Astrocyte (in vitro differentiated cells and primary cell): ENCODE results near the gene ZFYVE28. TPM values are rescaled to one million over a fixed set of nuclear protein-coding genes. Genes with fewer than 3 reads are reported as not detected.

Experiments
- DNase-seq: peaks from one replicate; pipeline ENCODE4 v3.0.0-alpha.2; 2010; ENCODE audit warnings: low read depth
- FAIRE-seq: peaks from 2 replicates; lab custom pipeline; 2011; peaks lifted over from hg19 to GRCh38; lab: Jason Lieb, UNC
- H2AFZ ChIP-seq: 2 replicates; pipeline ENCODE4 v1.6.0; 2012; ENCODE audit warnings: low read depth, low read length, inconsistent platforms
- H3K27ac ChIP-seq: 2 replicates; pipeline ENCODE4 v1.5.1; 2011; ENCODE audit warnings: low read depth, low read length, inconsistent platforms
- H3K27me3 ChIP-seq: 2 replicates; pipeline ENCODE4 v1.6.0; 2011; ENCODE audit warnings: low read length, inconsistent platforms; ENCODE audit not compliant: insufficient read depth
- H3K36me3 ChIP-seq: 2 replicates; pipeline ENCODE4 v1.5.1; 2011; ENCODE audit warnings: low read length, inconsistent platforms; ENCODE audit not compliant: insufficient read depth
- H3K4me1 ChIP-seq: 2 replicates; pipeline ENCODE4 v1.5.1; 2011; ENCODE audit warnings: low read length, inconsistent platforms; ENCODE audit not compliant: insufficient read depth
- H3K4me2 ChIP-seq: 2 replicates; pipeline ENCODE4 v1.6.0; 2012; ENCODE audit warnings: low read length, inconsistent platforms
- H3K4me3 ChIP-seq: 2 replicates; pipeline ENCODE4 v1.5.1; 2011; ENCODE audit warnings: low read depth, mild to moderate bottlenecking, low read length, inconsistent platforms; ENCODE audit not compliant: insufficient read depth
- H3K79me2 ChIP-seq: 2 replicates; pipeline ENCODE4 v1.6.0; 2012; ENCODE audit warnings: mild to moderate bottlenecking, low read length, inconsistent platforms; ENCODE audit not compliant: insufficient read depth
- H3K9ac ChIP-seq: 2 replicates; pipeline ENCODE4 v1.6.0; 2012; ENCODE audit warnings: mild to moderate bottlenecking, low read length, inconsistent platforms
- H3K9me3 ChIP-seq: 2 replicates; pipeline ENCODE4 v1.5.1; 2012; ENCODE audit warnings: low read depth, mild to moderate bottlenecking, low read length, inconsistent platforms; ENCODE audit not compliant: insufficient read depth
- H4K20me1 ChIP-seq: 2 replicates; pipeline ENCODE4 v1.6.0; 2012; ENCODE audit warnings: low read length, inconsistent platforms; ENCODE audit not compliant: insufficient read depth
- H3K27ac Mint-ChIP-seq: one replicate; pipeline ENCODE4 v1.8.0; 2021; ENCODE audit warnings: mild to moderate bottlenecking, mixed read lengths; ENCODE audit not compliant: unreplicated experiment
- H3K27me3 Mint-ChIP-seq: one replicate; pipeline ENCODE4 v1.8.0; 2021; ENCODE audit warnings: low read depth, mixed read lengths; ENCODE audit not compliant: unreplicated experiment
- H3K36me3 Mint-ChIP-seq: one replicate; pipeline ENCODE4 v1.8.0; 2021; ENCODE audit warnings: low read depth, mixed read lengths; ENCODE audit not compliant: unreplicated experiment
- H3K4me1 Mint-ChIP-seq: one replicate; pipeline ENCODE4 v1.8.0; 2021; ENCODE audit warnings: low read depth, mixed read lengths; ENCODE audit not compliant: unreplicated experiment
- H3K4me3 Mint-ChIP-seq: one replicate; pipeline ENCODE4 v1.8.0; 2021; ENCODE audit warnings: mild to moderate bottlenecking, moderate library complexity, mixed read lengths; ENCODE audit not compliant: unreplicated experiment
- H3K9me3 Mint-ChIP-seq: one replicate; pipeline ENCODE4 v1.8.0; 2021; ENCODE audit warnings: mild to moderate bottlenecking, mixed read lengths; ENCODE audit not compliant: unreplicated experiment
- CTCF ChIP-seq: IDR thresholded peaks from 2 replicates; pipeline ENCODE4 v1.5.1; 2011; ENCODE audit warnings: low read depth, mild to moderate bottlenecking, inconsistent platforms, low read length, moderate library complexity; ENCODE audit not compliant: insufficient read depth
- EZH2 ChIP-seq: IDR thresholded peaks from 2 replicates; pipeline ENCODE4 v1.6.1; 2012; ENCODE audit warnings: mild to moderate bottlenecking, low read length, inconsistent platforms; ENCODE audit not compliant: insufficient read depth
- total RNA-seq: library from RNA; stranded (reverse); gene quantifications from 2 replicates; pipeline ENCODE4 v1.2.1, GENCODE V29; 2021

Gene ZFYVE28
- total RNA-seq, 1 donor from 2014 or later = 0.68 TPM

GRCh38 chr4:2296631-2297601, 121.5 kb downstream of the ZFYVE28 start:
- Histone ChIP-seq H3K36me3 (no peaks in the 10 kb centered on the region), H4K20me1 (no peaks in the 10 kb centered on the region), H3K27ac (no peak overlapping the region), H3K4me3 (no peak overlapping the region), H2AFZ (no peak overlapping the region), H3K9me3 (no peaks in the 10 kb centered on the region), H3K4me1 (no peaks in the 10 kb centered on the region), H3K79me2 (no peaks in the 10 kb centered on the region), H3K9ac (no peak overlapping the region), H3K4me2 (no peak overlapping the region), H3K27me3 (peaks cover 6% of the 10 kb centered on the region)
- peaks cover 4% of the 10 kb centered on the region for H3K9me3 Mint-ChIP-seq
- no peak overlapping the region for H3K27ac Mint-ChIP-seq
- no peak overlapping the region for H3K4me3 Mint-ChIP-seq
- H3K4me1 Mint-ChIP-seq = no peaks in the 10 kb centered on the region
- DNase-seq (no peak), FAIRE-seq (no peak)
- TF ChIP-seq EZH2 = no peak
- TF ChIP-seq CTCF = no peak
- H3K27me3 Mint-ChIP-seq = peaks cover 53% of the 10 kb centered on the region
- no peaks in the 10 kb centered on the region for H3K36me3 Mint-ChIP-seq

GRCh38 chr4:2295900-2296442, 122.5 kb downstream of the ZFYVE28 start:
- Histone ChIP-seq H4K20me1 (no peaks in the 10 kb centered on the region), H3K9ac (no peak overlapping the region), H2AFZ (no peak overlapping the region), H3K4me3 (no peak overlapping the region), H3K4me1 (no peaks in the 10 kb centered on the region), H3K79me2 (no peaks in the 10 kb centered on the region), H3K27me3 (peaks cover 6% of the 10 kb centered on the region), H3K27ac (no peak overlapping the region), H3K9me3 (no peaks in the 10 kb centered on the region), H3K4me2 (no peak overlapping the region), H3K36me3 (no peaks in the 10 kb centered on the region)
- TF ChIP-seq EZH2 (no peak), CTCF (no peak)
- H3K4me1 Mint-ChIP-seq = no peaks in the 10 kb centered on the region
- H3K27ac Mint-ChIP-seq = no peak overlapping the region
- H3K4me3 Mint-ChIP-seq = no peak overlapping the region
- no peak for FAIRE-seq
- peaks cover 4% of the 10 kb centered on the region for H3K9me3 Mint-ChIP-seq
- H3K27me3 Mint-ChIP-seq = peaks cover 53% of the 10 kb centered on the region
- no peak for DNase-seq
- no peaks in the 10 kb centered on the region for H3K36me3 Mint-ChIP-seq
